Measurements from ENCODE around the gene FAM210B.
"Not testable (repeated sequence)": the region's sequence is repeated elsewhere in the genome, so short reads cannot be mapped to it uniquely, and the experiment has no call there.

FAM210B gene

GRCh38 chr20:56393653-56394052, 34.9 kb downstream of the FAM210B start:
- DNase-seq: no peak

- no peak for DNase-seq
These were observed 36.4 kb downstream of the FAM210B start for GRCh38 chr20:56395166-56395565.

GRCh38 chr20:56400001-56400640, 41.3 kb downstream of the FAM210B start:
- peak; percentile 49 for DNase-seq

GRCh38 chr20:56403465-56403864, 44.7 kb downstream of the FAM210B start:
- DNase-seq: no peak

GRCh38 chr20:56405356-56405755, 46.6 kb downstream of the FAM210B start:
- DNase-seq: not testable (repeated sequence)

GRCh38 chr20:56406910-56407309, 48.1 kb downstream of the FAM210B start:
- no peak for DNase-seq

GRCh38 chr20:56409521-56409920, 50.7 kb downstream of the FAM210B start:
- DNase-seq: no peak

- DNase-seq: no peak
These were observed 51.2 kb downstream of the FAM210B start for GRCh38 chr20:56409956-56410355.

- not testable (repeated sequence) for DNase-seq
These were observed 52.5 kb downstream of the FAM210B start for GRCh38 chr20:56411287-56411686.

GRCh38 chr20:56411759-56412472, 53.1 kb downstream of the FAM210B start, which contains the start of gene CASS4:
Gene CASS4, plus strand, starts transcription at chr20:56412260. Its CDS starts 199 bp downstream, at chr20:56412459.
- peak; percentile 24 for DNase-seq

- no peak for DNase-seq
These were observed 53.7 kb downstream of the FAM210B start for GRCh38 chr20:56412473-56412790.

GRCh38 chr20:56412949-56413348, 54.2 kb downstream of the FAM210B start:
- no peak for DNase-seq

- DNase-seq: peak; percentile 77
These were observed 56.3 kb downstream of the FAM210B start for GRCh38 chr20:56414842-56415765.

- DNase-seq: no peak
These were observed 58.6 kb downstream of the FAM210B start for GRCh38 chr20:56417402-56417801.

GRCh38 chr20:56417911-56418310, 59.1 kb downstream of the FAM210B start:
- DNase-seq: no peak
